ENCODE results near the gene LARP1. TPM values are rescaled to one million over a fixed set of nuclear protein-coding genes. Genes with fewer than 3 reads are reported as not detected.

LARP1 gene
- total RNA-seq, 1 donor from 2014 or later: 249 TPM

- Mint-ChIP-seq H3K27me3 (ENCODE audit: low read depth) (no peaks in the 10 kb centered on the region), H3K9me3 (no peaks in the 10 kb centered on the region), H3K4me3 (no peak overlapping the region), H3K4me1 (peaks cover 15% of the 10 kb centered on the region), H3K36me3 (peaks cover 35% of the 10 kb centered on the region), H3K27ac (peak overlapping the region; percentile 62)
- no peak for DNase-seq (ENCODE audit: low spot score in 2 of 2, unreplicated experiment in 2 of 2)
- TF ChIP-seq CTCF (IDR thresholded peaks at IDR 0.05; ENCODE audit: unreplicated experiment): no peak
Measured at GRCh38 chr5:154794525-154795234, 39.5 kb downstream of the LARP1 start.

GRCh38 chr5:154795235-154795596 lies 40.0 kb downstream of the LARP1 start:
- no peak overlapping the region for H3K4me3 Mint-ChIP-seq
- no peaks in the 10 kb centered on the region for H3K27me3 Mint-ChIP-seq (ENCODE audit: low read depth)
- peaks cover 15% of the 10 kb centered on the region for H3K4me1 Mint-ChIP-seq
- peaks cover 37% of the 10 kb centered on the region for H3K36me3 Mint-ChIP-seq
- no peaks in the 10 kb centered on the region for H3K9me3 Mint-ChIP-seq
- H3K27ac Mint-ChIP-seq: no peak overlapping the region
- TF ChIP-seq CTCF (IDR thresholded peaks at IDR 0.05; ENCODE audit: unreplicated experiment): no peak
- DNase-seq (ENCODE audit: low spot score in 2 of 2, unreplicated experiment in 2 of 2): no peak

- peaks cover 48% of the 10 kb centered on the region for H3K36me3 Mint-ChIP-seq
- H3K27me3 Mint-ChIP-seq (ENCODE audit: low read depth): no peaks in the 10 kb centered on the region
- H3K4me1 Mint-ChIP-seq: peaks cover 15% of the 10 kb centered on the region
- TF ChIP-seq CTCF (IDR thresholded peaks at IDR 0.05; ENCODE audit: unreplicated experiment): no peak
- no peak overlapping the region for H3K4me3 Mint-ChIP-seq
- DNase-seq (ENCODE audit: low spot score in 2 of 2, unreplicated experiment in 2 of 2): no peak
- no peak overlapping the region for H3K27ac Mint-ChIP-seq
- H3K9me3 Mint-ChIP-seq: no peaks in the 10 kb centered on the region
Measured at GRCh38 chr5:154797762-154798161, 42.6 kb downstream of the LARP1 start.

- Mint-ChIP-seq H3K27ac (no peak overlapping the region), H3K27me3 (ENCODE audit: low read depth) (no peaks in the 10 kb centered on the region), H3K4me3 (no peak overlapping the region), H3K4me1 (no peaks in the 10 kb centered on the region), H3K9me3 (no peaks in the 10 kb centered on the region), H3K36me3 (peaks cover 55% of the 10 kb centered on the region)
- no peak for DNase-seq (ENCODE audit: low spot score in 2 of 2, unreplicated experiment in 2 of 2)
- TF ChIP-seq CTCF (IDR thresholded peaks at IDR 0.05; ENCODE audit: unreplicated experiment): no peak
Measured at GRCh38 chr5:154800582-154800981, 45.4 kb downstream of the LARP1 start.

GRCh38 chr5:154801083-154801482 lies 45.9 kb downstream of the LARP1 start:
- TF ChIP-seq CTCF (IDR thresholded peaks at IDR 0.05; ENCODE audit: unreplicated experiment): no peak
- Mint-ChIP-seq H3K4me1 (no peaks in the 10 kb centered on the region), H3K4me3 (no peak overlapping the region), H3K36me3 (peaks cover 57% of the 10 kb centered on the region), H3K9me3 (no peaks in the 10 kb centered on the region), H3K27me3 (ENCODE audit: low read depth) (no peaks in the 10 kb centered on the region), H3K27ac (no peak overlapping the region)
- DNase-seq (ENCODE audit: low spot score in 2 of 2, unreplicated experiment in 2 of 2): no peak

Data from mesothelial cell of epicardium (in vitro differentiated cells).